PC-3 (cell line): Measurements from ENCODE around the gene UGGT2.

Source experiments
- EZH2 ChIP-seq: fragments of 300-600 bp; sonication (generic); IDR thresholded peaks from one replicate; pipeline ENCODE4 v1.6.1; 2017; ENCODE audit warnings: antibody characterized with exemption, mild to moderate bottlenecking, low read length; ENCODE audit not compliant: unreplicated experiment
- EZH2phosphoT487 ChIP-seq: fragments of 300-600 bp; sonication (generic); IDR thresholded peaks from 2 replicates; pipeline ENCODE4 v1.6.1; 2018; ENCODE audit warnings: mild to moderate bottlenecking, antibody characterized with exemption, low read length, borderline replicate concordance
- TF ChIP-seq, protein P1 (sequence below): fragments of 300-600 bp; sonication (generic); conservative IDR thresholded peaks from 2 replicates; pipeline ENCODE4 v1.5.1; 2017; ENCODE audit warnings: antibody characterized with exemption, low read depth, mild to moderate bottlenecking, low read length

DNA sequence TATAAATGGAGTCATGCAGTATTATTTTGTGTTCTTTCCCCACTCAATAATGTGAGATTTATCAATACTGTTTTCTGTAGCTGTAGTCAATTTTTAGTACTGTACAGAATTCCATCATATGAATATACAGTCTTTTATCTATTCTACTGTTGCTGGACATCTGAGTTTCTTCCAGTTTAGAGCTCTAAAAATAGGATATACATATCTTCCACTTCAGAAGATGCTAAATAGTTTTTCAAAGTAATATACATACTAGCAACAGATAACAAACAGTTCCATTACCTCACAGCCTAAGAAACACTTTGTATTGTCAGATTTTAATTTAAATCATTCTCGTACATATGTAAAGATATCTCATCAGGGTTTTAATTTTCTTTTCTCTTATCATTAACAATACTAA, 149.6 kb downstream of the UGGT2 start:
- TF ChIP-seq, protein P1, sequence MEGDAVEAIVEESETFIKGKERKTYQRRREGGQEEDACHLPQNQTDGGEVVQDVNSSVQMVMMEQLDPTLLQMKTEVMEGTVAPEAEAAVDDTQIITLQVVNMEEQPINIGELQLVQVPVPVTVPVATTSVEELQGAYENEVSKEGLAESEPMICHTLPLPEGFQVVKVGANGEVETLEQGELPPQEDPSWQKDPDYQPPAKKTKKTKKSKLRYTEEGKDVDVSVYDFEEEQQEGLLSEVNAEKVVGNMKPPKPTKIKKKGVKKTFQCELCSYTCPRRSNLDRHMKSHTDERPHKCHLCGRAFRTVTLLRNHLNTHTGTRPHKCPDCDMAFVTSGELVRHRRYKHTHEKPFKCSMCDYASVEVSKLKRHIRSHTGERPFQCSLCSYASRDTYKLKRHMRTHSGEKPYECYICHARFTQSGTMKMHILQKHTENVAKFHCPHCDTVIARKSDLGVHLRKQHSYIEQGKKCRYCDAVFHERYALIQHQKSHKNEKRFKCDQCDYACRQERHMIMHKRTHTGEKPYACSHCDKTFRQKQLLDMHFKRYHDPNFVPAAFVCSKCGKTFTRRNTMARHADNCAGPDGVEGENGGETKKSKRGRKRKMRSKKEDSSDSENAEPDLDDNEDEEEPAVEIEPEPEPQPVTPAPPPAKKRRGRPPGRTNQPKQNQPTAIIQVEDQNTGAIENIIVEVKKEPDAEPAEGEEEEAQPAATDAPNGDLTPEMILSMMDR: no peak
- TF ChIP-seq EZH2 (no peak), EZH2phosphoT487 (no peak)
